ENCODE measurements around the gene NOS1AP. TPM values are rescaled to one million over a fixed set of nuclear protein-coding genes. Genes with fewer than 3 reads are reported as not detected.
"Not testable (repeated sequence)": the region's sequence is repeated elsewhere in the genome, so short reads cannot be mapped to it uniquely, and the experiment has no call there.

The NOS1AP gene
- total RNA-seq, 2 donors from 2014 or later, result 11.3 to 14.4 TPM

GRCh38 chr1:162419450-162419931 lies 350.0 kb downstream of the NOS1AP start:
- intact Hi-C loops (cut with DNase I, micrococcal nuclease), result not testable (repeated sequence)
- peak; percentile 75 to 82 for DNase-seq
- ATAC-seq, result peak; percentile 89

Small RNA genes lying within 50 kb of the gene (microRNA-seq; reads per million reads assigned to microRNA genes)
- gene MIR4654, result 0 reads per million in 2 donors
- gene MIR556, result 26.7 to 51.7 reads per million in 2 donors

Other genes starting within 250 kb of the NOS1AP start
- gene OLFML2B, start 45.8 kb upstream of the NOS1AP start, total RNA-seq, result 1 to 10 TPM; 1.1 to 4.3 TPM

Measured in left colon (tissue), 2 donors.